SK-N-SH treated with all-trans-retinoic acid at 6 μM for 48 hours (cell line): ENCODE data around the gene HINT1.

Source experiments
- BACH2 ChIP-seq: fragments of 250-450 bp; sonication (Bioruptor Pico); IDR thresholded peaks from 2 replicates; pipeline ENCODE4 v1.9.0; 2021; ENCODE audit warnings: mild to moderate bottlenecking, borderline replicate concordance
- OSR1 ChIP-seq: fragments of 250-450 bp; sonication (Bioruptor Pico); IDR thresholded peaks from 2 replicates; pipeline ENCODE4 v1.8.0; 2022; ENCODE audit warnings: moderate library complexity, mild to moderate bottlenecking, inconsistent platforms
- ZNF565 ChIP-seq: fragments of 450-650 bp; formaldehyde crosslinking; conservative IDR thresholded peaks from 2 replicates; pipeline ENCODE4 v1.5.0; 2020; ENCODE audit warnings: low read depth, mild to moderate bottlenecking, moderate library complexity

DNA sequence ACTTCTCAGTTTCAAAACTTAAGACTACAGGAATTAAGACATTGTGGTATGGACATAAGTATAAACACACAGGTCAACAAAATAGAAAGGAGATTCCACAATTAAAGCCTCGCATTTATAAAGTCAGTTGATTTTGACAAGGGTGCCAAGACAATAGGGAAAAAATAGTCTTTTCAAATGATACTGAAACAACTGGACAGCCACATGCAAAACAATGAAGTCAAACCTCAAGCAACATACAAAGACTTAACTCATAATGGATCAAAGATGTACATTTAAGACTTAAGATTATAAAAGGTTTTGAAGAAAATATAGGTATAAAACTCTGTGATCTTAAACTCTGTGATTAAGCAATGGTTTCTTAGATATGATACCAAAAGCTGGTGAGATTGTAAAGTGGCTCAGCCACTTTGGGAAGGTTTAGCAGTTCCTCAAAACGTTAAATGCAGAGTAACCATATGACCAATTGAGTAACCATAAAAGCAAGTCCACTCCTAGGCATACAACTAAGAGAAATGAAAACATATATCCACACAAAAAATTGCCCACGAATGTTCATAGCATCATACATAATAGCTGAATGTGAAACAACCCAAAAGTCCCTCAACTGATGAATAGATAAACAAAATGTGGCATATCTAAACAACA, 22.0 kb downstream of the HINT1 start:
- TF ChIP-seq ZNF565: no peak
- TF ChIP-seq OSR1 (CRISPR knock-in tag): no peak
- TF ChIP-seq BACH2 (CRISPR knock-in tag): no peak
